ENCODE results near the gene LTC4S.

DNA sequence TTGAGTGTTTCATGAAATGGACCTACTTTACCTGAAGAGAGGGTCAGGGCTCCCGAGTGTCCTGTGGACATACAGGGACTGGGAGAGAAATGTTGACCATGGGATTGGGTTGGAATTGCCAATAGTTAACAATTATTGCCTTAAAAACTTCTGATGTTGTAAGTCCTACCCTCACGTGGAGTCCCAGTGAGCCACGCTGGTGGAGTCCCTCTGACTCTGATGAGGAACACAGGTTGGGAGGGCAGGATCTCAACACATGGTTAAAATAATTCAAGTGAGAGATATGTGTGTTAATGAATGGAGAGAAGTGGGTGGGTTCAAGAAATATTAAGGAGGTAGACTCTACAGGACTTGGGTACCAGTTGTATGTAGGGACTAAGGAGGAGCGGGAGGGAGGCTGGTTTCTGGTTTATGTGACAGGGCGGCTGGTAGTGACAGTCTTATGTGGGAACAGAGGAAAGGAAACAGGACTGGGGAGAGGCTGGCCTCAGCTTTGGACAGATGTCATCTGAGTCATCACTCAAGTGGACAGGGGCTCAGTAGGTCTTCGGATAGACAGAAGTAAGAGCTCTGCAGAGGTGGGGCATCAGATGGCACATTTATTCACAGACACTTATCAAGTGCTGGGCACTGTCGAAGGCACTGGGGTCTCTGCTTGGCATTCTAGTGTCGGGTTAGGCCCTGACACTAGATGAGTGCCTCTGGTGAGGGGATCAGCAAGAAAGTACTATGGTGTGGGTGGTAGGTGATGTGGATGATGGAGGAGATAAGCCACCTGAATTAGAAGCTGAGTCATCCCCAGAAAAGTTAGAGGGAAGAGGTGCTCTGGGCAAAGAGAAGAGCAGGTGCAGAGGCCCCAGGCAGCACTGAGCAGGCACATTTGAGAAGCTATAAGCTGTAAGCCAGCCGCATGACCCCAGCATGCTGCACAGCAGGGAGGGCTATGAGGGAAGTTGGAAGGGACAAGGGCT, 33.9 kb upstream of the LTC4S start:
- TF ChIP-seq, protein P1, sequence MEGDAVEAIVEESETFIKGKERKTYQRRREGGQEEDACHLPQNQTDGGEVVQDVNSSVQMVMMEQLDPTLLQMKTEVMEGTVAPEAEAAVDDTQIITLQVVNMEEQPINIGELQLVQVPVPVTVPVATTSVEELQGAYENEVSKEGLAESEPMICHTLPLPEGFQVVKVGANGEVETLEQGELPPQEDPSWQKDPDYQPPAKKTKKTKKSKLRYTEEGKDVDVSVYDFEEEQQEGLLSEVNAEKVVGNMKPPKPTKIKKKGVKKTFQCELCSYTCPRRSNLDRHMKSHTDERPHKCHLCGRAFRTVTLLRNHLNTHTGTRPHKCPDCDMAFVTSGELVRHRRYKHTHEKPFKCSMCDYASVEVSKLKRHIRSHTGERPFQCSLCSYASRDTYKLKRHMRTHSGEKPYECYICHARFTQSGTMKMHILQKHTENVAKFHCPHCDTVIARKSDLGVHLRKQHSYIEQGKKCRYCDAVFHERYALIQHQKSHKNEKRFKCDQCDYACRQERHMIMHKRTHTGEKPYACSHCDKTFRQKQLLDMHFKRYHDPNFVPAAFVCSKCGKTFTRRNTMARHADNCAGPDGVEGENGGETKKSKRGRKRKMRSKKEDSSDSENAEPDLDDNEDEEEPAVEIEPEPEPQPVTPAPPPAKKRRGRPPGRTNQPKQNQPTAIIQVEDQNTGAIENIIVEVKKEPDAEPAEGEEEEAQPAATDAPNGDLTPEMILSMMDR (IDR thresholded peaks at IDR 0.05), result no peak
- TF ChIP-seq POLR2AphosphoS5 (IDR thresholded peaks at IDR 0.05), result no peak
